Psoas muscle (tissue), 8 donors: ENCODE data around the gene BPIFA1. TPM values are rescaled to one million over a fixed set of nuclear protein-coding genes. Genes with fewer than 3 reads are reported as not detected.

Experiments used
- ATAC-seq, 4 donors: fragments of 200-7000 bp; cut with Tn5 transposase; one replicate each; pipeline ENCODE4 v1.9.1; 2020; ENCODE audit warnings: moderate library complexity in 3 of 4, mild to moderate bottlenecking in 2 of 4
- DNase-seq, 2 donors: peaks; one replicate each; pipeline ENCODE4 v3.0.0-alpha.2; 2020
- H3K27ac ChIP-seq: fragments of 200-600 bp; one replicate; pipeline ENCODE4 v1.8.0; 2022
- H3K27me3 ChIP-seq, 3 donors: fragments of 200-600 bp in 1 of 3; one replicate each; pipeline versions ENCODE4 v1.6.1 to v1.8.0; 2013 to 2022; ENCODE audit warnings: low read length in 2 of 3, mild to moderate bottlenecking in 2 of 3, moderate library complexity in 1 of 3; ENCODE audit not compliant: insufficient read depth in 3 of 3
- H3K36me3 ChIP-seq, 2 donors: fragments of 200-600 bp in 1 of 2; one replicate each; pipeline versions ENCODE4 v1.6.1 to v1.8.0; 2013 to 2022; ENCODE audit warnings: low read depth in 1 of 2, mild to moderate bottlenecking in 1 of 2, moderate library complexity in 1 of 2; ENCODE audit not compliant: insufficient read depth in 1 of 2
- H3K4me1 ChIP-seq: fragments of 200-600 bp; one replicate; pipeline ENCODE4 v1.8.0; 2022
- H3K4me3 ChIP-seq: fragments of 200-600 bp; one replicate; pipeline ENCODE4 v1.8.0; 2022; ENCODE audit warnings: mild to moderate bottlenecking
- H3K9me3 ChIP-seq: fragments of 200-600 bp; one replicate; pipeline ENCODE4 v1.8.0; 2022
- CTCF ChIP-seq: fragments of 200-600 bp; IDR thresholded peaks from one replicate; pipeline ENCODE4 v1.8.0; 2022; ENCODE audit warnings: antibody characterized with exemption
- WGBS, 3 donors: extraction: QIAGEN DNeasy Blood & Tissue Kit; methylation state at CpG; one replicate each; pipeline versions ENCODE4 v1.1.6 to v1.1.7; 2013; 5-methylcytosine and 5-hydroxymethylcytosine counted together
- intact Hi-C, 2 donors: fragments of 100-400 bp; cut with DNase I; formaldehyde crosslinking; loops; one replicate each; pipeline versions ENCODE4 v1.11.0 to v1.14.2; 2022
- polyA plus RNA-seq, 3 donors: library from polyadenylated mRNA; stranded (reverse); fragments of 200-250 nt; gene quantifications; one replicate each; pipeline ENCODE4 v1.2.3, GENCODE V29; 2013
- total RNA-seq, 4 donors: library from RNA; stranded (reverse); fragmentation: NEBNext Ultra II Directional in 2 of 4; extraction: Animal tissue kit (Norgen Biotek cat#: 25700) in 2 of 4; gene quantifications; one replicate each; pipeline versions ENCODE4 v1.2.1 to v1.2.4, GENCODE V29; 2021 to 2023
- donor health status: healthy with polysubstance abuse.
- donor health status: DM: no; HTN: no; CAD: no; lungs with moderate emphysema.
- donor health status: Bipolar disorder and iron deficiency.
- donor health status: healthy.
- donor health status: DM: yes; HTN: yes; CAD: no.
- donor health status: DM: no; HTN: no; CAD: no.
- donor health status: DM: no; HTN: no; CAD: no.
- donor health status: DM: yes; HTN: yes; CAD: no.

Gene BPIFA1
- total and polyA plus RNA-seq, 7 donors: not detected

- ATAC-seq: no peak
These were observed 46.6 kb downstream of the BPIFA1 start for GRCh38 chr20:33282196-33282934.

GRCh38 chr20:33282991-33283555 lies 47.3 kb downstream of the BPIFA1 start, which contains the start of gene BPIFB1:
TSS of gene BPIFB1 (plus strand) at chr20:33283214. CDS start at chr20:33286074, 2,860 bp downstream.
- intact Hi-C loops: no loop called here
- no peaks in the 10 kb centered on the region for H3K4me1 ChIP-seq
- TF ChIP-seq CTCF: no peak
- no peaks in the 10 kb centered on the region for H3K9me3 ChIP-seq
- peaks cover 0 to 58% (median 10%) of the 10 kb centered on the region in 3 donors for H3K27me3 ChIP-seq
- no peak for DNase-seq
- 82 to 91% (median 87%) methylated on average over 13 of the region's 13 CpGs for WGBS, 3 donors
- H3K4me3 ChIP-seq: no peak within 1 kb of the TSS
- no peak within 1 kb of the TSS for H3K27ac ChIP-seq
- no peak for ATAC-seq
- H3K36me3 ChIP-seq: no peaks in the 10 kb centered on the region

More at GRCh38 chr20:33282196-33282934, 46.6 kb downstream of the BPIFA1 start:
- no peaks in the 10 kb centered on the region for H3K36me3 ChIP-seq
- no peaks in the 10 kb centered on the region for H3K9me3 ChIP-seq
- H3K4me1 ChIP-seq: no peaks in the 10 kb centered on the region
- TF ChIP-seq CTCF: no peak
- H3K4me3 ChIP-seq: no peak overlapping the region
- H3K27ac ChIP-seq: no peak overlapping the region
- no peak for DNase-seq
- intact Hi-C loops: no loop called here
- 84 to 86% (median 84%) methylated on average over 8 of the region's 8 CpGs for WGBS, 3 donors
- H3K27me3 ChIP-seq: peaks cover 0 to 65% (median 11%) of the 10 kb centered on the region in 3 donors

GRCh38 chr20:33284284-33284683 lies 48.5 kb downstream of the BPIFA1 start:
- no peaks in the 10 kb centered on the region for H3K9me3 ChIP-seq
- ATAC-seq: no peak
- peaks cover 0 to 56% (median 10%) of the 10 kb centered on the region in 3 donors for H3K27me3 ChIP-seq
- no peaks in the 10 kb centered on the region for H3K4me1 ChIP-seq
- no peak overlapping the region for H3K4me3 ChIP-seq
- no peak for DNase-seq
- no peaks in the 10 kb centered on the region for H3K36me3 ChIP-seq
- 50 to 58% (median 52%) methylated on average over 4 of the region's 4 CpGs for WGBS, 3 donors
- intact Hi-C loops: no loop called here
- H3K27ac ChIP-seq: no peak overlapping the region
- TF ChIP-seq CTCF: no peak

GRCh38 chr20:33284937-33285336 lies 49.1 kb downstream of the BPIFA1 start:
- DNase-seq (no peak), ATAC-seq (no peak)
- Histone ChIP-seq H3K27ac (no peak overlapping the region), H3K4me1 (no peaks in the 10 kb centered on the region), H3K9me3 (no peaks in the 10 kb centered on the region), H3K27me3 (peaks cover 0 to 55% (median 9%) of the 10 kb centered on the region in 3 donors), H3K36me3 (no peaks in the 10 kb centered on the region), H3K4me3 (no peak overlapping the region)
- WGBS, 3 donors: 34 to 51% (median 50%) methylated on average over 2 of the region's 2 CpGs
- TF ChIP-seq CTCF: no peak
- intact Hi-C loops: no loop called here
